PC-9 (cell line): ENCODE data around the gene NUTF2.

ENCODE experiments used
- CTCF ChIP-seq: fragments of 200-600 bp; sonication (generic); conservative IDR thresholded peaks from 2 replicates; pipeline ENCODE4 v1.6.1; 2017; ENCODE audit warnings: mixed run types, antibody characterized with exemption, mild to moderate bottlenecking, moderate library complexity
- EZH2 ChIP-seq: fragments of 200-600 bp; sonication (generic); IDR thresholded peaks from 2 replicates; pipeline ENCODE4 v1.8.0; 2017; ENCODE audit warnings: antibody characterized with exemption, low read depth

GRCh38 chr16:67877064-67877463 lies 30.3 kb downstream of the NUTF2 start:
- TF ChIP-seq CTCF (no peak), EZH2 (no peak)
